Activated CD8-positive, alpha-beta memory T cell treated with anti-CD3 and anti-CD28 coated beads for 48 hours (primary cell): ENCODE measurements around the gene CDX4.
"Not testable (repeated sequence)": the region's sequence is repeated elsewhere in the genome, so short reads cannot be mapped to it uniquely, and the experiment has no call there.

Source experiments
- DNase-seq, 3 experiments: peaks; one replicate each; pipeline ENCODE4 v3.0.0-alpha.2; 2020; ENCODE audit warnings: low read depth in 2 of 3, low spot score in 2 of 3

CDX4 gene

GRCh38 chrX:73446831-73447230 is at the start of gene CDX4:
Gene CDX4 (plus strand): TSS chrX:73447053. CDS start chrX:73447254, 201 bp downstream.
- no peak for DNase-seq

- DNase-seq: no peak
Measured at GRCh38 chrX:73398185-73398914, 48.5 kb upstream of the CDX4 start.

- DNase-seq: no peak
Measured at GRCh38 chrX:73400136-73400748, 46.6 kb upstream of the CDX4 start.

GRCh38 chrX:73401591-73402266 is 45.1 kb upstream of the CDX4 start:
- DNase-seq: no peak

GRCh38 chrX:73412930-73413329 is 33.9 kb upstream of the CDX4 start:
- DNase-seq: no peak

GRCh38 chrX:73447311-73447794 is 500 bp downstream of the CDX4 start:
- DNase-seq: no peak

GRCh38 chrX:73448379-73448778 is 1.5 kb downstream of the CDX4 start:
- no peak for DNase-seq

- no peak for DNase-seq
Measured at GRCh38 chrX:73455171-73455570, 8.3 kb downstream of the CDX4 start.

- no peak for DNase-seq
Measured at GRCh38 chrX:73457306-73457705, 10.5 kb downstream of the CDX4 start.

GRCh38 chrX:73468376-73468775 is 21.5 kb downstream of the CDX4 start:
- no peak for DNase-seq

GRCh38 chrX:73478961-73479360 is 32.1 kb downstream of the CDX4 start:
- DNase-seq: no peak

- no peak for DNase-seq
Measured at GRCh38 chrX:73481521-73481920, 34.7 kb downstream of the CDX4 start.

GRCh38 chrX:73490661-73491060 is 43.8 kb downstream of the CDX4 start:
- DNase-seq: no peak

- DNase-seq: not testable (repeated sequence)
Measured at GRCh38 chrX:73492178-73492577, 45.3 kb downstream of the CDX4 start.
